Mucosa of descending colon (tissue), 3 donors: Measurements from ENCODE around the gene NCKAP1. TPM values are rescaled to one million over a fixed set of nuclear protein-coding genes. Genes with fewer than 3 reads are reported as not detected.

Experiments
- ATAC-seq: fragments of 200-7000 bp; cut with Tn5 transposase; one replicate; pipeline ENCODE4 v1.9.1; 2020; ENCODE audit warnings: mild to moderate bottlenecking, moderate library complexity
- DNase-seq, 3 donors: peaks; one replicate each; pipeline ENCODE4 v3.0.0-alpha.2; 2020
- H3K36me3 ChIP-seq: fragments of 200-600 bp; one replicate; pipeline ENCODE4 v1.8.0; 2021; ENCODE audit warnings: low read depth, mild to moderate bottlenecking
- H3K4me1 ChIP-seq: fragments of 200-600 bp; one replicate; pipeline ENCODE4 v1.8.0; 2021; ENCODE audit warnings: low read depth, mild to moderate bottlenecking
- H3K4me3 ChIP-seq: fragments of 200-600 bp; one replicate; pipeline ENCODE4 v1.8.0; 2021; ENCODE audit warnings: mild to moderate bottlenecking
- H3K9me3 ChIP-seq: fragments of 200-600 bp; one replicate; pipeline ENCODE4 v1.8.0; 2021; ENCODE audit warnings: mild to moderate bottlenecking
- CTCF ChIP-seq: fragments of 200-600 bp; IDR thresholded peaks from one replicate; pipeline ENCODE4 v1.8.0; 2022; ENCODE audit warnings: antibody characterized with exemption, mild to moderate bottlenecking
- intact Hi-C, 2 donors: fragments of 100-400 bp; cut with DNase I in 1 of 2; cut with micrococcal nuclease in 1 of 2; formaldehyde crosslinking; loops; one replicate each; pipeline versions ENCODE4 v1.11.0 to v1.11.1; 2022; cut with DNase I, micrococcal nuclease
- total RNA-seq, 3 donors: library from RNA; stranded (reverse); fragmentation: NEBNext Ultra II Directional in 2 of 3; extraction: Animal tissue kit (Norgen Biotek cat#: 25700) in 2 of 3; gene quantifications; one replicate each; pipeline versions ENCODE4 v1.2.1 to v1.2.4, GENCODE V29; 2021 to 2023
- donor health status: DM: no; HTN: no; CAD: no; lungs with moderate emphysema.
- donor health status: DM: no; HTN: no; CAD: no.
- donor health status: DM: no; HTN: yes; CAD: no.

NCKAP1 gene
- total RNA-seq, 3 donors from 2014 or later = 81.5 to 194 (median 87.2) TPM

DNA sequence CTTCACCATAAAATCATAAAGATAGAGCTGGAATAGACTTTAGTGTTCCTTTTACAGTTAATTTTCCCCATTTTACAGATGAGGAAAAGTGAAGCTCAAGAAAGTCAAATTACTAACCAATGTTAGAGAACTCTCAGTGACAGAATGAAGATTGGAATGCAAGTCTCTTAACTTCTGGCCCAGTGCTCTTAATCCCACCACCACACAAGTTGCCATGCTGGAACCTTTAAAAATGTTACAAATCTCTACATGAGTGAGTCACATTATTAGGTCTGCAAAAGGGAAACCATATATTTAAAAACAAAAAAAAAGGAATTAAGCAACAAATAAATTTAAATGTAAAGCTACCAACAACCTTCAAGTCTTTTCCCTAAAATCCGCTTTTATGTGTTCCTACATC lies 3.5 kb downstream of the NCKAP1 start:
- no peak for TF ChIP-seq CTCF
- H3K4me1 ChIP-seq = peaks cover 22% of the 10 kb centered on the region
- H3K4me3 ChIP-seq = no peak overlapping the region
- DNase-seq (no peak), ATAC-seq (no peak)
- H3K9me3 ChIP-seq = no peaks in the 10 kb centered on the region
- intact Hi-C loops = no loop called here
- no peaks in the 10 kb centered on the region for H3K36me3 ChIP-seq

GRCh38 chr2:183033951-183034350 lies 4.3 kb downstream of the NCKAP1 start:
- no peaks in the 10 kb centered on the region for H3K9me3 ChIP-seq
- peaks cover 18% of the 10 kb centered on the region for H3K4me1 ChIP-seq
- ATAC-seq = no peak
- H3K4me3 ChIP-seq = no peak overlapping the region
- DNase-seq = no peak
- intact Hi-C loops = no loop called here
- no peak for TF ChIP-seq CTCF
- H3K36me3 ChIP-seq = no peaks in the 10 kb centered on the region

DNA sequence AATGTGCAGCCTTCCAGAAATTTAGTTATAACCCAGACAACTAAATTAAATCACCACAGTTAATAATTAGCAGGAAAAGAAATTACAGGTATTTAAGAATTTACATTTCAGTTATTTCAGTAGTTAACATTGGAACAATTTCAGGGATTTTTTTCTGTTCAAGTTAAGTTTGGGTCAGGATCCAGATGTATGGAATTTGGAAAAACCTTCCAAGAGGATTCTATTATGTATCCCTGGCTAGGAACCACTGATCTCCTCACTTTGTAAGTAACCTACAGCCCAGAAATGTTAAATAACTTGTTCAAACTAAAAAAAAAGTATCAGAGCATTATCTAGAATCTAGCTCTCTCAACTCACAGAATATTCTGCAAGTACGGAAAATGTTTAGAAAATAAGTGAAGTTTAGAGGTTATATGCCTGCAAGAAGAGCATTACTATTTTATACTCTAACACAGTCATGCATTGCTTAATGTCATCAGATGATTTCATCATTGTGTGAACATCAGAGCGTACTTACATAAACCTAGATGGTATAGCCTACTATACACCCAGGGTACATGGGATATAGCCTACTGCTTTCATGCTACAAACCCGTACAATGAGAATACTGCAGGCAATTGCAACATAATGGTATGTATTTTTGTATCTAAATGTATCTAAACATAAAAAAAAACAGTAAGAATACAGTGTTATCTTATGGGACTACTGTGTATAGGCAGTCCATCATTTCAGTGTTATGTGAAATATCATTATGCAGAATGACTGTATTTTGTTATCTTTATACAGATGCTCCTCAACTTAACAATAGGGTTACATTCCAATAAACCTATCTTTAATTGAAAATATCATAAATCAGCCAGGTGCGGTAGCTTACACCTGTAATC lies 6.1 kb downstream of the NCKAP1 start:
- Histone ChIP-seq H3K4me1 (peaks cover 17% of the 10 kb centered on the region), H3K36me3 (no peaks in the 10 kb centered on the region), H3K4me3 (no peak overlapping the region), H3K9me3 (no peaks in the 10 kb centered on the region)
- no peak for TF ChIP-seq CTCF
- DNase-seq (no peak), ATAC-seq (peak; percentile 41)
- intact Hi-C loops = no loop called here

DNA sequence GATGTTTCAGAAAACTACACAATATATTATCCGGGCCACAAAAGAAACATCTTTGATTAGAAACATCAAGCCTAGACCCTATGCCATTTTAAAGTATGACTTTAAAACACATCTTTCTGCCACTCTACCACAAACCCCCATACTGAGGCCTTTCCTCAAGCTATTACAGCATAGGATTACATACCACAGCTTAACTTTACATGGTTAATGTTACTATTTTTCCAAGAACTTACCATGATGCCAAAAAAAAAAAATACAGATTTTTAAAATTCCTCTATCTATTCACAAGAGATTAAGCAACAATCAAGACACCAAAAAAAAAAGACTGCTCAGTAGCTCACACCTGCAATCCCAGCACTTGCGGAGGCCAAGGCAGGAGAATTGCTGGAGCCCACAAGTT lies 9.0 kb downstream of the NCKAP1 start:
- no peak for ATAC-seq
- H3K9me3 ChIP-seq = no peaks in the 10 kb centered on the region
- DNase-seq = no peak
- no peak overlapping the region for H3K4me3 ChIP-seq
- H3K4me1 ChIP-seq = peaks cover 16% of the 10 kb centered on the region
- no peak for TF ChIP-seq CTCF
- intact Hi-C loops = no loop called here
- no peaks in the 10 kb centered on the region for H3K36me3 ChIP-seq

DNA sequence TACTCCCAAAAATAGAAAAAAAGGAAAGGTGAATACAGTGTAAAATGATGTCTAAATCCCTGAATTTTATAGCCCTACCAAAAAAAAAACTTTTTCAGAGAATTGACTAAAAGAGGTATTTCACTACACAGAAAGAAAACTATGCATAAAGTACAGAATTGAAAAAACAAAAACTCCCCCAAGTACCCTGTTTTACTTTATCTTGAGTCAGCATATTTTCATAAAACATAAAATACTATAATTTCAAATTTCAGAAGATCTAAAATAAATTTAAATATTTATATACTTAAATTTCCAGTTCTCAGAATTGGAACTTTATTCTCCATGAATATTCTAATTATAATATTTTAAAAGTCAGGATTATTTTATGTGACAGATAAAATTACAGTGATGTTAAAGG lies 10.1 kb downstream of the NCKAP1 start:
- Histone ChIP-seq H3K4me3 (no peak overlapping the region), H3K9me3 (no peaks in the 10 kb centered on the region), H3K36me3 (no peaks in the 10 kb centered on the region), H3K4me1 (peaks cover 16% of the 10 kb centered on the region)
- ATAC-seq = no peak
- no peak for TF ChIP-seq CTCF
- intact Hi-C loops = no loop called here
- DNase-seq = no peak
